ENCODE data around the gene SORBS1.
A peak's percentile ranks its signal among the peaks of the same experiment; 100 is the strongest.

SORBS1 gene

DNA sequence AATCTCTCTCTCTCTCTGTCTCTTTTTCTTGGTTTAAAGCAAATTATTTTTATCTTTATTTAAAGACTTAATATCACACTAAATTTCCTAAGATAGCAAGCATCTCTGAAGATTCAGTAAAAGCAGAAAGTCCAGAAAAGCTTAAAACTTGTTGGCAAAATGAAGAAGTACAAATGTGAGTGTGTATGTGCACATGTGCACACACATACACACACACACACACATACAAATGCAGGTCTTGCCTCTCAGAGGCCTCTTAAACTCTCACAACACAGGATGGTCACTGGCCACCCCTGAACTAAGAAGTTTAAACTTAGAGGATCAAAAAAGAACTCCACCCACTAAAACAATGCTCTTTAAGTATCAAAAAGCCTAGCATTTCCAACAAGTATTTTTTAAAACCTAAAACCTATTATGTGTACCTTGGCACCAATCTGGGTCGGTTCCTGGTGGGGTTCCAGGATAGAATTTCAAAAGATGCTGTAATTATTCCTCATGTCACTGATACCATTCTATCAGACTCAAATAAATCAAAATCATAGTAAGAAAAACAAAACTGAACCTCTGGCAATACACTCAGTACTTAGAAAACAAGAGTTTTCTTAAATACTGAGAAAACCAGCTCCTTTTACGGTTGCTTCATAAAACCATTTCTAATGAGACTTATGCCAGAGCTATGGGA lies 55.0 kb downstream of the SORBS1 start:
- TF ChIP-seq, protein P1, sequence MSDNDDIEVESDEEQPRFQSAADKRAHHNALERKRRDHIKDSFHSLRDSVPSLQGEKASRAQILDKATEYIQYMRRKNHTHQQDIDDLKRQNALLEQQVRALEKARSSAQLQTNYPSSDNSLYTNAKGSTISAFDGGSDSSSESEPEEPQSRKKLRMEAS (IDR thresholded peaks at IDR 0.05), result no peak
- TF ChIP-seq NFIC (IDR thresholded peaks at IDR 0.05), result peak; percentile 44

DNA sequence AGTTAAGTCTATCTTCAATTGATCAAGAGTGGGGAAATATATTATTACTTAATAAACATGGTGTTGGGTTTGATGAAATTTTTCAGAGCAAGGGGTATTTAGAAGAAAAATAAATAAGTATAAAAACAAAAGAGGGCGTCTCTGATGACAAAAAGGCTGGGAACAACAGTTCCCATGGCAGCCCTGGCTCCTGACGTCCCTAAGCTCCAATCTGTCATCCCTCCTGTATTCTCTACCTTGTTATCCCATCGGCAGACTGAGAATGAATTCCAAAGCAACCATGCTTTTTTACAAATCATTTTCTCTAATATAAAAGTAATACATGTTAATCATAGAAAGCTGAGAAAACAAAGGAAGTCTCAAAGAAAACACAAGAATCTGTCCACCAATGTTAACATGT lies 55.5 kb downstream of the SORBS1 start:
- TF ChIP-seq, protein P2, sequence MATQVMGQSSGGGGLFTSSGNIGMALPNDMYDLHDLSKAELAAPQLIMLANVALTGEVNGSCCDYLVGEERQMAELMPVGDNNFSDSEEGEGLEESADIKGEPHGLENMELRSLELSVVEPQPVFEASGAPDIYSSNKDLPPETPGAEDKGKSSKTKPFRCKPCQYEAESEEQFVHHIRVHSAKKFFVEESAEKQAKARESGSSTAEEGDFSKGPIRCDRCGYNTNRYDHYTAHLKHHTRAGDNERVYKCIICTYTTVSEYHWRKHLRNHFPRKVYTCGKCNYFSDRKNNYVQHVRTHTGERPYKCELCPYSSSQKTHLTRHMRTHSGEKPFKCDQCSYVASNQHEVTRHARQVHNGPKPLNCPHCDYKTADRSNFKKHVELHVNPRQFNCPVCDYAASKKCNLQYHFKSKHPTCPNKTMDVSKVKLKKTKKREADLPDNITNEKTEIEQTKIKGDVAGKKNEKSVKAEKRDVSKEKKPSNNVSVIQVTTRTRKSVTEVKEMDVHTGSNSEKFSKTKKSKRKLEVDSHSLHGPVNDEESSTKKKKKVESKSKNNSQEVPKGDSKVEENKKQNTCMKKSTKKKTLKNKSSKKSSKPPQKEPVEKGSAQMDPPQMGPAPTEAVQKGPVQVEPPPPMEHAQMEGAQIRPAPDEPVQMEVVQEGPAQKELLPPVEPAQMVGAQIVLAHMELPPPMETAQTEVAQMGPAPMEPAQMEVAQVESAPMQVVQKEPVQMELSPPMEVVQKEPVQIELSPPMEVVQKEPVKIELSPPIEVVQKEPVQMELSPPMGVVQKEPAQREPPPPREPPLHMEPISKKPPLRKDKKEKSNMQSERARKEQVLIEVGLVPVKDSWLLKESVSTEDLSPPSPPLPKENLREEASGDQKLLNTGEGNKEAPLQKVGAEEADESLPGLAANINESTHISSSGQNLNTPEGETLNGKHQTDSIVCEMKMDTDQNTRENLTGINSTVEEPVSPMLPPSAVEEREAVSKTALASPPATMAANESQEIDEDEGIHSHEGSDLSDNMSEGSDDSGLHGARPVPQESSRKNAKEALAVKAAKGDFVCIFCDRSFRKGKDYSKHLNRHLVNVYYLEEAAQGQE (IDR thresholded peaks at IDR 0.05; ENCODE audit: low read depth), result no peak
- TF ChIP-seq TEAD4 (IDR thresholded peaks at IDR 0.05) (no peak), CREB1 (IDR thresholded peaks at IDR 0.05; ENCODE audit: low read depth) (no peak), NFIC (IDR thresholded peaks at IDR 0.05) (no peak), YY1 (IDR thresholded peaks at IDR 0.05; ENCODE audit: low read depth) (no peak), EGR1 (IDR thresholded peaks at IDR 0.05) (no peak), TCF12 (IDR thresholded peaks at IDR 0.05; ENCODE audit: low read depth) (no peak), TAF1 (IDR thresholded peaks at IDR 0.05; ENCODE audit: low read depth) (no peak), ZBTB7A (IDR thresholded peaks at IDR 0.05; ENCODE audit: low read depth) (no peak), EP300 (IDR thresholded peaks at IDR 0.05; ENCODE audit: borderline replicate concordance) (no peak), RAD21 (IDR thresholded peaks at IDR 0.05; ENCODE audit: low read depth) (no peak), CEBPB (IDR thresholded peaks at IDR 0.05) (no peak)
- TF ChIP-seq, protein P1 (IDR thresholded peaks at IDR 0.05), result no peak
- TF ChIP-seq, protein P3, sequence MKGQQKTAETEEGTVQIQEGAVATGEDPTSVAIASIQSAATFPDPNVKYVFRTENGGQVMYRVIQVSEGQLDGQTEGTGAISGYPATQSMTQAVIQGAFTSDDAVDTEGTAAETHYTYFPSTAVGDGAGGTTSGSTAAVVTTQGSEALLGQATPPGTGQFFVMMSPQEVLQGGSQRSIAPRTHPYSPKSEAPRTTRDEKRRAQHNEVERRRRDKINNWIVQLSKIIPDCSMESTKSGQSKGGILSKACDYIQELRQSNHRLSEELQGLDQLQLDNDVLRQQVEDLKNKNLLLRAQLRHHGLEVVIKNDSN (IDR thresholded peaks at IDR 0.05), result no peak

DNA sequence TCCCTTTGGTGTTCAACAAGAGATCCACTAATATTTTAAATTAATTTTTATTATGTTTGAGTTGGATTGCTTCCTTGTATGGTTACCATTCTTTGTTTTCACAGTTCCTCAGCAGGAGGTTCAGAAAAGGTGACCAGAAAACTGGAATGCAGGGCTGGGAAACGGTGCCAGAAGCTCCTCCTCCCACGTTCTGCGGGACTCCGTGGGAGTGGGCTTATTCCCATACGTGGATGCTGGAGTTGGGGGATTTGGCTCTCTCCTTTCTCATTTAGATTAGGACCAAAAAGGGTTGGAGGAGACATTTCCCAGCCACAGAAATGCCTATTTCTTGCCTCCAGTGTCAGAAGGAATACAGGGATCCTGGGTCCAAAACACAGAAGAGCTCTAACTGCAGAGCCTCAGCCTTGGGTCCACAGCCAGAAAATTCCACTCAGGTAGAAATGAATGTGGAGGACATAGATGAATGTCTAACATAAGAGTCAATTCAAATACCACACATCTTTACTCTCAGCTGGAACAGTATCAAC lies 56.0 kb downstream of the SORBS1 start:
- TF ChIP-seq TCF12 (IDR thresholded peaks at IDR 0.05; ENCODE audit: low read depth) (no peak), ZBTB7A (IDR thresholded peaks at IDR 0.05; ENCODE audit: low read depth) (no peak), EGR1 (IDR thresholded peaks at IDR 0.05) (no peak), EP300 (IDR thresholded peaks at IDR 0.05; ENCODE audit: borderline replicate concordance) (no peak), CEBPB (IDR thresholded peaks at IDR 0.05) (no peak)
- TF ChIP-seq, protein P1 (IDR thresholded peaks at IDR 0.05), result no peak
- TF ChIP-seq, protein P3 (IDR thresholded peaks at IDR 0.05), result no peak

DNA sequence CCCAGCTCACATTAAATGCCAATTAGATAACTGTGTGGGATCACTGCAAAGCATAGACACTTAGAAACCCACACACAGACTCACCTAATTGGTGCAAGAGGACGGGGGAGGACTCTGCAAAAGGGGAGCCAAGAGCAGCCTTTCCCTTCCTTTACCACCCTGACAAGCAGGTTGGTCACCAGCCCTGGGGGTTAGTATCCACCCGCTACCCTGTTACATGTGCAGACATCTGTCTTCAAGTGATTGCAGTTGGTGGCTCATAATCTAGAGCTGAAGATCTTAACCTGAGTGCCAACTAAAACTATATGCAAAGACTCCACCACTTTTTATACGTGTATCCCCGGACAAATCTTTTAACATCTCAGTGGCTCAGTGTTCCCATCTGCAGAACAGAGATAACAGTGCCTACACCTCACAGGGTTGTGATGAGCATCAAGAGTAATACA lies 56.9 kb downstream of the SORBS1 start:
- TF ChIP-seq TEAD4 (IDR thresholded peaks at IDR 0.05), result no peak
- TF ChIP-seq CREB1 (IDR thresholded peaks at IDR 0.05; ENCODE audit: low read depth), result no peak
- TF ChIP-seq CEBPB (IDR thresholded peaks at IDR 0.05), result no peak
- TF ChIP-seq, protein P1 (IDR thresholded peaks at IDR 0.05), result no peak
- no peak for TF ChIP-seq TAF1 (IDR thresholded peaks at IDR 0.05; ENCODE audit: low read depth)
- TF ChIP-seq EP300 (IDR thresholded peaks at IDR 0.05; ENCODE audit: borderline replicate concordance), result no peak
- TF ChIP-seq, protein P3 (IDR thresholded peaks at IDR 0.05), result no peak
- TF ChIP-seq FOXM1 (IDR thresholded peaks at IDR 0.05; ENCODE audit: borderline replicate concordance, low read depth), result no peak
- no peak for TF ChIP-seq ZBTB7A (IDR thresholded peaks at IDR 0.05; ENCODE audit: low read depth)
- no peak for TF ChIP-seq RAD21 (IDR thresholded peaks at IDR 0.05; ENCODE audit: low read depth)
- no peak for TF ChIP-seq YY1 (IDR thresholded peaks at IDR 0.05; ENCODE audit: low read depth)
- no peak for TF ChIP-seq NFIC (IDR thresholded peaks at IDR 0.05)
- TF ChIP-seq, protein P2 (IDR thresholded peaks at IDR 0.05; ENCODE audit: low read depth), result no peak
- TF ChIP-seq EGR1 (IDR thresholded peaks at IDR 0.05), result no peak
- no peak for TF ChIP-seq TCF12 (IDR thresholded peaks at IDR 0.05; ENCODE audit: low read depth)

DNA sequence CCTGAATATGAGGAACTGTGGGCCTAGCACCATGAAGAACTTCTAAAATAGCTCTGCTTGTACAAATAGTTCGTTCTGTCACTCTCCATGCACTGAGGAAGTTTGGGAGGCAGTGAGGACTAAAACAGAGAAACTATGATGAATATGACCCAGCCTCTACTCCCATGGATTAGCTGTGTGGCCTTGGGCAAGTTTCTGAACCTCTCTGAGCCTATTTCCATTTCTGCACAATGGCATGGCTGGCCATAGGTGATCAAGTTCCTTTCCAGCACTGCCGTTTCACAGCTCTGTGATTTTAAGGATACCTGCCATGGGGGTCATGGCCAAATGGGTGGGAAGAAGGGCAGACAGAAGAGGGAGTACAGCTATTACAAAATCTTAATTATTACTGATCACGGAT lies 57.6 kb downstream of the SORBS1 start:
- no peak for TF ChIP-seq RAD21 (IDR thresholded peaks at IDR 0.05; ENCODE audit: low read depth)
- TF ChIP-seq, protein P2 (IDR thresholded peaks at IDR 0.05; ENCODE audit: low read depth), result no peak

Data from Ishikawa (cell line).